Suppressor macrophage treated with lipopolysaccharide for 4 hours (primary cell): ENCODE measurements around the gene NRXN3.
"Not testable (repeated sequence)": the region's sequence is repeated elsewhere in the genome, so short reads cannot be mapped to it uniquely, and the experiment has no call there.

ENCODE experiments used
- DNase-seq: peaks from one replicate; pipeline ENCODE4 v3.0.0-alpha.2; 2020

Gene NRXN3

DNA sequence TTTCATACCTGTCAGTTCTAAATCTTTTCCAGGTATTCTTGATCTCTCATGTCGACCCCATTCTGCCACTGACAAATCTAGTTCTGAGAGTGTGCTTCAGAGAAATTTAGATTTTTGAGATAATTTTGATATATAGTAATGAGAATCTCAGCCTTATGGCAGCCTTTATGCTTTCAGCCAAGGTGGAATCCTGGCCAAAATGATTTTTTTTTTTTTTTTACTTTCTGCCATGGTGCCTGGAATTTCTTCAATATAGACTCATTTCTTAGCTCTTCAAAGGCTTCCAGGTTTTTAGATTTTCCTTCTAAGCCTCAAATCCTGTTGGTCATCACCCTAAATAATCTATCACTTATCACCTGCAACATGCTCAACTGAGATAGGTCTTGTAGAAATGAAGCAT lies 926.6 kb downstream of the NRXN3 start:
- DNase-seq: no peak

DNA sequence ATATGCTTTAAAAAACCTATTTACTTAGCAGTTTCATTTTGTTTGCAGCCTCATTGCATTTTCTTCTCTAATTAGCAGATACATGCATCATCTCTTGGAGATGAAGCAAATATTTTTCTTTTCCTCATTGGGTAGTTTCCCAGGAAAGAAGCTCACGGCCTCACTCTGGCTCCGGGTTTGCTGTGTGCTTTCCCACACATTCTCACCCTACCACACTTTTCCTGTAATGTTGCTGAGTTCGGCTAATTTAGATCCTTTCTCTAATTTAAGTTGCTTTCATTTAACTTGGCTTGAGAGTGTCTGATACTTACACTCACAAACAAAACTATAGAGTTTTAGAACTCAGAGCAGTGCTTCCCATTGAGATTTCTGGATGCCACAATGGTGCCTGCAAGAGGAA lies 928.2 kb downstream of the NRXN3 start:
- no peak for DNase-seq

DNA sequence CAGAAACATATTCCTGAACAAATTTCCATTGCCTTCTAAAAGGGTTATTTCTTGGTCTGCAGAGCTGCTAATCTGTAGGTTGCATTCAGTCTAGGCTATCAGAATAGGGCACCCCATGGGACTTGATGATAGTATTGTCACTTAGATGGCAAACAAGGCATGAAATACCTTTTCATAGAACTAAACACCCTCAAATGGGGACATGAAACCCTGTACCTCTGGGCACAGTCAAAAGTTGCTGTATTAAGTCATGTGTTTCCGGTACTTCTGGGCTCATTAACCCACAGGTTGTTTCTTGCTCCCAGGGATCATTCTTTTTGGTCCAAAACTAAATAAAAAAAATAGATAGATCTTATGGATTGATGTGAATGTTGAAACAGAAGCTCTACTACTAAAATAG lies 930.4 kb downstream of the NRXN3 start:
- DNase-seq: no peak

DNA sequence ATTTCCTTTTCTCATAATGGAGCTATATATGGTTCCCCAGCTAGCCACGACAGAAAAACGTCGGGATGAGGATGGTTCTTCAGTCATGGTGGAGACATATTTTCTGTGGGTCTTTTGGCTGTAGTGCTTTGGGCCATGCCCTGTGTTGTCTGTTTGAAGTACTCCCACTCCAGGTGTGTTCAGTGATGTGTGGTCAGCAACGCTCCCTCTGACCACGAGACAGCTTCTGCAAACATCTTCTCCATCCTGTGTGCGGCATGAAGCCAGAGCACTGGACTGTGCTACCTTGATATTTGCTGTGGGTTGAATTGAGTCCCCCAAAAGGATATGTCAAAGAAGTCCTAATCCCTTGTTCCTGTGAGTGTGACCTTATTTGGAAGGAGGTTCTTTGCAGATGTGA lies 931.2 kb downstream of the NRXN3 start:
- DNase-seq: no peak

DNA sequence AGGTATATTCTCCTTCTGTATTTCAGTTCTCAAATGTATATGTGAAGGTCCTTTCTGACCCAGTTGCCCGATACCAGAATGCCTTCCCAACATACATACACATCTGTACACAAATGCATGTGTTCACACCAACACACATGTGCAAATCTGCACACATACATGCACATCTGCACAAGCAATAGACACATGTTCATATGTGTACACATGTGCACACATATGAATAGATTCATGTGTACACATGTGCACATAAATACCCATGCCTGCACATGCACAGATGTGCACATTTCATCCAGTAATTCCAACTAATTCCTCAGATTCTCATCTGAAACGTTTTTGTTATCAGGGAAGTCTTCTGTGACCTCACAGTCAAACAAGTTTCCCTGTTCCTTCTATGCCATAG lies 933.6 kb downstream of the NRXN3 start:
- no peak for DNase-seq

DNA sequence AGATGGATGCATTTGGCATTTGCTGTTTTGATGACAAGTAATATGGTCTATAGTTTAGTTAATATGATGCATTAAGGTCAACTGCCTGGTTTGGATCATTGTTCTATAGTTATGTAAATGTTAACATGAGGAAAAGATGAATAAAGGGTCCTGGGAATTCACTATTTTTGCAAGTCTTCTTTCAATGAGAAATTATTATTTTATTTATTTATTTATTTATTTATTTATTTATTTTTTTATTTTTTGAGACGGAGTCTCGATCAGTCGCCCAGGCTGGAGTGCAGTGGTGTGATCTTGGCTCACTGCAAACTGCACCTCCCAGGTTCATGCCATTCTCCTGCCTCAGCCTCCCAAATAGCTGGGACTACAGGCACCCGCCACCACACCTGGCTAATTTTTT lies 940.4 kb downstream of the NRXN3 start:
- not testable (repeated sequence) for DNase-seq

DNA sequence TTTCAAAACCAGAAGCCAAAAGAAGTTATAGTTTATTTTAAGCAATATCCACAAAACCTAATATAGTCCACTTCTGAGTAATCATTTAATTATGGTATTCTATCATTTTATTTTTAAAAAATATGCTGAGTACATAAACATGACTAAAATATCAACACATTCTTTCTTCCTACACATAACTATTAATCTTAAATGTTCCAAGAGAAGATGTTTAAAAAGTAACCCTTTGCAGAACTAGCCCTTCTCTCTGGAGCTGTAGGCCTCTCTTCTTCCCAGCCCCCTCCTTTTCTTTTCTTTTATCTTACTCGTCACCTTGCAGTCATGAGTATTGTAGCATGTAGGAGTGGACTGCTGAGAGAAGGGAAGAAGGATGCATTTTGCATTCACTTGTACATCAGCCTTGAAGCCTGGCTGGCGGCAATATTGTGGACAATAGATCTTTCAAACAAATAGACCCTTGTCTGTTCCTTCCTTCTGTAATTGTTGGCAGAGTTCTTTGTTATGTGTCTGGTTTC lies 941.9 kb downstream of the NRXN3 start:
- DNase-seq: no peak

DNA sequence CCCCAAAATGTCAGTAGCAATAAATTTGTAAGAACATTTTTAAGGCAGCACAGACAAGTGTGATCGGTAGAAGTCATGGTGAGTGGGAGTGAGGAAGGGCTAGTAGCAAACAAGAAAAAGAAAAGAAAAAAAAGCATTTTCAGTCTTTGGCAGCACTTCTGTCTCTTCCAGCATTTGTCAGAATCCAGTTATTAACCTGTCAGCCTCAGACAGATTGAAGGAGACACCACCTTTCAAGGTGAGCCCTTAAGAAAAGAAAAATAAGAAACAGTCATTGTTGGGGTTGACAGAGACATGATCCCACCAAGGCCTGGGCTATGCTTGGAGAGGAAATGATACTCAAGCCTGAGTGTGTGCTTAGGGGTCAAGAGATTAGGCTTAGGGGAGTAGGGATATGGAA lies 947.4 kb downstream of the NRXN3 start:
- no peak for DNase-seq

DNA sequence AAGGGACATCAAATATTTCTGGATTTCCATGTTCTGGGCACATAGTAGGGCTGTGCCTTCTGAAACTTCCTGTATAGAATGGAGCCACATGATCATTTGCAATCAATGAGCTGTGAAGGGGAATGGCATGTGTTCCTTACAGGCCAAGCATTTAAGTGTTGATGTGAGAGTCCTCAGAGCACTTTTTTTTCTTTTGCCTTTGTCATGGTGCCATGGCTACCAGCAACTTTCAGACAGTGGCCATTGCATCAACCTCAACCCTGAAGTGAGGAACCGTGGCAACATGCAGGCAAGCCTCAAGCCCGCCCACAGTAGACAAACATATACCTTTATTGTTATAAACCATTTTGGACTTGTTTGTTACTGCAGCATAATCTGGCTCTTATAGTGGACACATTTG lies 948.1 kb downstream of the NRXN3 start:
- DNase-seq: no peak

DNA sequence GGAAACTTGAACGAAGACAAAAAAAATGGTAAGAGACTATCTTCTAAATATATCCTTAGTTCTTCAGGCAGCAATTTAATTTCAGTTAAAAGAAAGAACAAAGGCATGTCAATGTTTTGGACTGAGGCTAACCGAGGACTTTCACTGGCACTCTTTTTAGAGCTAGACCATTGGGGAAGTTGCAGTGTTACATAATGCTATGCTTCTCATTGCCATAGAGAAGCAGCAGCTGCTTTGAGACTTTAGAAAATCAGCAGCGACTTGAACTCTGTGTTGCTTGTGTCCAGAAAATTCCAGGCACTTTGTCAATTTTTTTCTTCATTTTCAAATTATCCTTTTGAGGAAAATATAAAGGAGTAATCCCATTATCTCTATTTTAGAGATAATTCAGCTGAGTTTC lies 964.2 kb downstream of the NRXN3 start:
- DNase-seq: no peak

DNA sequence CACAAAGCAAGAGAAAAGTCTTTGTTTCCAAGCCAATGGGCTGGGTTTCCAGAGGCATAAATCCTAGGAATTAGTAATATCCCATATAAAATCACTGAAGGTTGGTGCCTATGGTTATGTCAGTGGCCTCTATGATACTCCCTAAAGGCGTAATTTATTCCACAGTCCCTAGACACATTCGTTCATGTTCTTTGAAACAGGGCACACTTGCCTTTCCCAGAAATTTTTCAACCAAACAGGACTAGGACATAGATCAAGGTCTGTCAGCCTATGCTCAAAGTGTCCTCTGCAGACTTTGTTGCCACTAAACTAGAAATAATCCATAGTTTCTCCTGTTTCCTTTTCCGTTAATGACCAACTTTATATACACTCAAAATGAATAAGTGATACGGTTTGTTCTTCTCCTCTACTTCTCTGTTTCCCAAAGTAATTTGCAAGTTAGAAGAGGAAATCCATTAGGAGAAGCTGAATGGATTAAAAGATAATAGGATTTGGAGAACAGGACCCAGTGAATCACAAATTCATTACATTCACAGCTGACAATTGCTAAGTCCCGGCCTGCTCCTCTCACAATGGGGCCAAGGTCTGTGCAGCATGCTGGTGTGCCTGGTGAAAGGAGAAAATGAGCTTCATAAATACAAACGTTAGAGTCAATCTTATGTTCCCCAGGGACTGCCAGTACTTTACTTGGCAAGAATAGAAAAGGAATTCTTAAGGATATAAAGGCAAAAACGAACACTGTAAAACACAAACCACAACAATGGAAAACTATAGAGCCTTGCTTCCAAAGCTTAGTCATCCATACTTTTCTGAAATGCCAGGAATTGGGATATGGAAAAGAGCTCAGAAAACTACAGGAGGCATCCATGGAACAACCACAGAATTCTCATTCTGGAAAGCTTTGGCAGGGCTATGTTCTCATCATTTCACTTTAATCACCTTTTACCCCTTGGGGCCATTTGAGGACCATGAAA lies 966.2 kb downstream of the NRXN3 start:
- no peak for DNase-seq

DNA sequence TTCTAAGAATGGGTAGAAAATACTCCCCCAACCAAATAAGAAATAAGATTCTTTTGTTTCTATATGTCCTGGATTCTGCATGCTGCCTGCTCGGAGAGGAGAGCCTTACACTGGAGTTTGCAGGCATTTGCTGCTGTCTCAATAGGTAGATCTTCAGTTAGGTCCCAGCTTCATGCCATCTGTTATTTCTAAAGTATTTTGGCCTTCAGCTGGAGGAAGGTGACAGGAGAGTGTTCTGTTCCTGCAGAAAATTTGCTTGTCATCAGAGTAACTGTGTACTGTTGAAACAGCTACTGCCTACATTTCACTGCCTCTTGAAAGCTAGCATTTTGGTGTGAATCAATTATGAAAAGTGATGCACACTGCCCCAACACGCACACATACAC lies 966.9 kb downstream of the NRXN3 start:
- DNase-seq: no peak

DNA sequence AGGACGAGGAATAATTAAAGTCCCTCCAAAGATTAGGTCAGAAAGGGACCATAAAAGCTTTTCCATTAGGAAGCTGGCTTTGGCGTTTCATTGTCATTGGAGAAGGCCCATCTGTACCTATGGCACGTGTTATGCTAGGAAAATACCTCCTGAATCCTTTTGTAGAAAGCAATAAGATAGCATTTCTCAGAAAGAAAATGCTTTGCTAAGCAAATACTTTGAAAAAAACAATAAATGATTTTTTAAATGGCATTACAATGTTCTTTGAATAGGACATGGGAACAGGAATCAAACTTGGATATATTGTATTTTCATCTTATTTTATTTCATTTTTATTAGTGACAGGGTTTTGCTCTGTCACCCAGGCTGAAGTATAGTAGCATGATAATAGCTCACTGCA lies 967.7 kb downstream of the NRXN3 start:
- DNase-seq: no peak

DNA sequence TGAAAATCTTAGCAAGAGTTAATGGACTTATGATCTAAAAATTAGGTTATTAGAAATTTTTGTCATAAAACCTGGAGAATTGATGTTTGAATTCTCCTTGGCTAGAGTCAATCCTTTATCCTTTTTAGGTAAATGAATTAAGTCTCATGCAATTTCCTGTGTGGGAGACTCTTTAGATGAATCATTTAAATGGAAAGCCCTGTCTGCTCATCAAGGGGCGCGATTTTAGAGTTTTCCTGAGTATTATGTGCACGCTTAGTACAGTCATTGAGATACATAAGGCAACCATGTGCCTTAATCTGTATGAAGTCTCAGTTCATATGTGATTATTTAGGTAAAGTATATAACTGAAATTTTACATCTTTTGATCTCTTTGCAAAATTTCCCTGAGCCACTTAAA lies 974.7 kb downstream of the NRXN3 start:
- no peak for DNase-seq

DNA sequence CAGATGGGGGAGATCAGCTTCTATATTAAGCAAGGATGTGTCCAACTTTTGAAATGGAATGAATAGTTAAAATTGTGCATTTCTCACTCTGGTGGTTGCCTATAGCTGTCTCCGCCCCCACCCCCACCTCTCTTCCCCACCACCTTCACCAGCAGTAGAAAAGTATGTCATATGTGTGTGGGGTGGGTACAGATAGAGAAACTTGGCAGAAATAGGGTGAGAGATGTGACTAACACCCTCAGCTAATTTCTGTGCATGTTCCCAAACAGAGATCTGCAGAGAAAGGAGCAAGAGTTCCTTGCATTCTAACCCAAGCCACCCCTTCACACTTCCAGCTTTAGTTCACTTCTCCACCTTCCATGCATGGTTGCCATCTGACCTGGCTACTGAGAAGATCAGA lies 980.1 kb downstream of the NRXN3 start:
- no peak for DNase-seq

DNA sequence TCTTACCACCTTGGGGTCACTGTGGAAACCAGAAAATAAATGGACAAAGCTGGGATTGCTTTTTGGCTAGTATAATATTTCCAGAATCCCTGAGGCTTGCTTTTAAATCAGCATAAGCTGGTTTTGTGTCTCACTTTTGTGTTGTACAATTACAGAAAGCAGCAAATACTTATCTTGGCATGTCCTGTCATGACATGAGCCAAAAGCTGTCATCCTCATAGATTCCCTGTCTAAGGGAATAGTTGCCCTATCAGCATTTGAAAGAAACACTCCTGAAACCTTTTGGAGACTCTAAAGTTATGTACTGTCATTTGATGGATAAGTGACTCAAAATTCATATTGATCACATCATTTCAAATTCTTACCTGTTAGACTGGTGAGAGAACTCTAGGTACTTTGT lies 987.2 kb downstream of the NRXN3 start:
- no peak for DNase-seq

DNA sequence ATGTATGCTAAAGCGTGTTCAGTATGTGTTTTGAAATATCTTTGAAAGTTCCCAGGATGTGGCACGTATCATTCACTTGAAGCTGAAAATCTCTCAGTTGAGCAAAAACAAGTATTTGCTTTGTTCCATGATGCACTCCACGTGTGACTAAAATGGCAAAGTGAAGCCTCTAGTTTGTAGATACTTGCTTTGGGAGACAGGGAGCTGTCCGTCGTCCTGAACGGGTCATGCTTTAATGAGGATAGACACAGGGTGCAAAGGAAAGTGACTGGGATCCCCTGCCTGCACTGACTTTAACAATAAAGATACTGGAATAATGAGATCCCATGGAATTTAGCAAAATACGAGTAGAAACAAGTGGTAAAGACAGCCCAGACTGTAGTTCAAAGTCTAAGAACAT lies 991.4 kb downstream of the NRXN3 start:
- DNase-seq: no peak

DNA sequence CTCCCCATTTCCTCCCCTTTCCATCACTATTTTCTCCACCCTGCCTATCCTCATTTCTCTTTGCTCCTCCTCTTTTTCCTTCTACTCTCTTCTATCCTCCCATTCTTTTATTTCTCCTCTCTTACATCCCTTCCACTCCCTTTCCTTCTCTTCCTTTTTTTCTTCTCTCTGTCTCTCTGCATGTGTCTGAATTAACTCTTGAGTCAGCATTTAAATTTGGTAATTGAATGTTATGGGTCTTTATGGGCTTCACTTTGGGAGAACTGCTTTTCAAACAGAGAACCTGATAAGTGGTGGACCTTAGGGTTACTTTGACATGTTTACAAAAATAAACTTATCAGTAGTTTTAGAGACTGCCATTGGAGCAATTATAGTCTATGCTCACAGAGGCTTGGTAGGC lies 992.7 kb downstream of the NRXN3 start:
- DNase-seq: no peak

DNA sequence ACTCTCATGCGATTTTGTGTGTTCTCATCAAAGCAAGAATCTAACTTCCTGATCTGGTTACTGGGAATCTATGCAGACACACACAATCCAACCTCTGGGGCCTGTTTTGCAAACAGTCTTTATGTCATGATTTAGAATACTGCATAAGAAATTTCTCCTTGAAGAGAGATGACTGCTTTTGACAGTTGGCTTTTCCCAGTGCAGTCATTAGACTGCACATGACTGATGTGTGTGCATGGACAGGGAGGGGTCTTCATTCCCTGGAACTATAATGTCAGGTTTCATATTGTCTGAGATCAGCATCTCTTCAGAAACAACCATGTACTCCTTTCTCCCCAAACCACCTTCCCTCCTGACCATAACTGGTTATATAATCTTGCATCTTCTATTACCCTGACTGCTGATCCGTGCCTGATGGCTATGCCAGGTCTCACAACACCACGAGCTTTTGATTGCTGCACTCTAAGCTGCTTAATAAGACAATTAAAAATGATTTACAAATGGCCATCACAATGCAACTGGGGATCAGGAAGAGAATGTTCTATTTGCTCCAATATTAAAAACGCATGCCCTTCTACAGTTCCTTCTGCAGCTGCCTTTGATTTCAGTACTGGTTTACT lies 995.4 kb downstream of the NRXN3 start:
- no peak for DNase-seq

DNA sequence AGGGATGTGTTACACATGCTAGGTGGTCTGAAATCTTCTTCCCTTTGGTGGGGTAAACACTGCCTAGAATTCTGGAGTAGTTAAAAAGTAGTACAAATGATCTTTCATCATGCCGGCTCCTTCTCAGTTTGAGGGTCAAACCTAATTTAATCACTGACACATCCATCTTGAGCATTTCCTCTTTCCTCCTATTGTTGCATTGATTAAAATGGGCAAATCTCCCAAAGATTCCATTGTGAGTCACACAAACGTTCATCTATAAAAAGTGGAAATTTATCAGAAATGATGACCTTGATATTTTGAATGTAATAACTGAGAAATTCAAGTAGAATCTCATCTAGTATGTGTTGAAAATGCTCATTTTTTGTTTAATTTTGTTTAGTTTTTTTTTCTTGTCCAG lies 996.0 kb downstream of the NRXN3 start:
- no peak for DNase-seq

DNA sequence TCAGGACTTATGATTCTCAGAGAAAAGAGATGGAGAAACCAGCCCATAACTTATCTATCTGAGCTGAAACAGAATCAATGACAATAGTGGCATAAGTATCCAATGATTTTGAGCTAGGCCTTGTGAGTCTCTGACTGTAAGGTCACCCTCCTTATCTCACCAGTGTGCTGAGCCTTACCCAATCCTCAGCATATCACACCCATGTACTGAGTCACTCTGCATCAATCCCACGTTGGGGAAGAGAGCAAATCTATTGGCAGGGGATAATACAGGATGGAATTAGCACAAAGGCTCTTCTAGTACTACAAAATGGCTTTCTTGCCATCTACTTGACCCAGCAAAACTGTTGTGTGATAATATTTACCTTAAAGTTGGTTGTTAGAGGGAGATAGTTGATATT lies 997.8 kb downstream of the NRXN3 start:
- no peak for DNase-seq

DNA sequence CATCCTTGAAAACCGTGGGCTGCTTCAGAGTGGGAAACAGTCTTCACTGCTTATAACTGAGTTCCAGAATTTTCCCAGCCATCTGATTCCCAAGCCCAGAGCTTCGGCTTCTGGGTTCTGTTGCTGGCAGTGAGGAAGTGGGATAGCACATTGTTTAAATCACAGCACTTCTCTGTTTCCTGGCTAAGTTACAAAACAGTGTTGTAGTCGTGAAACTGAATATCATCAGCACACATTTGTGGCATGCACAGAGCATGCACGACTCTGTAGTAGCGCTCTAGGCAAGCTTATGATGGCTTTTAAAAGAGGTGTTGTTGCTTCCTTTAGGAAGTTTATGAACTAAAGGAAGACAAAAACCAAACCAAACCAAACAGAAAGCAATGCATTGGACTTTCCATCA lies 1005.5 kb downstream of the NRXN3 start:
- DNase-seq: no peak

DNA sequence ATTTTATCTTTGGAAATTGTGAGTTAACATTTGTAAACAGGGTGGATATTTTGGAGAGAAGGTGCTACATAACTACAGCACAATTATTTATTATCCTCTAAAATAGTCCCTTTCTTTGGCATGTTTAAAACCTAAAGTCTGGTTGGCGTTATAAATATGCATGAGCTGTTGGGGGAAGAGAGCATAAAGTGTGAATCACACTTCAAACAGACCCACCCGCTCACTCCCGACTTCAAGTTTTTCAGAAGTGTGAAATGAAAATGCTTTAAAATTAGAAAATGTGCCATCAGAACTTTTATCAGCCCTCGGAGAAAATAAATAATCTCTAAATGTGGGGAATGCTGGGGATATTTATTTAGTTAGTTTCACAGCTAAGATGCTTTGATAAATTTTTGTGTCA lies 1006.9 kb downstream of the NRXN3 start:
- DNase-seq: no peak

DNA sequence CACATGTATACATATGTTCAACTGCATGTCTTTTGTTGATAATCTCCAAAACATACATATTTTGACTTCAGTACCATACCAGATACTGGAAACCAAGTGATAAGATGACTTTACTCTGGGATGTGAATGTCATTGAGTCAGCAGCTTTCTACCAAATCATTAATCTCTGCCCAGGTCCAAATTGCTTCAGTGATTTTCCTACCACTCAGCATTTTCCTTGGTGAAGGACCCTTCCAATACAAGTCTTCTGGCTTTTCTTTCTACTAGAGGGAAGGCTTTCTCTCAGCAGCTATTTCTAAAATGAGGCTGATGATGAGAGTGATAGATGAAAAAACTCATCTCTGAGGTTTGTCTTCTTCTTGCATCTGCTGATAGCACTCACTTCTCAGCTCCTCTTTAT lies 1008.5 kb downstream of the NRXN3 start:
- DNase-seq: no peak

DNA sequence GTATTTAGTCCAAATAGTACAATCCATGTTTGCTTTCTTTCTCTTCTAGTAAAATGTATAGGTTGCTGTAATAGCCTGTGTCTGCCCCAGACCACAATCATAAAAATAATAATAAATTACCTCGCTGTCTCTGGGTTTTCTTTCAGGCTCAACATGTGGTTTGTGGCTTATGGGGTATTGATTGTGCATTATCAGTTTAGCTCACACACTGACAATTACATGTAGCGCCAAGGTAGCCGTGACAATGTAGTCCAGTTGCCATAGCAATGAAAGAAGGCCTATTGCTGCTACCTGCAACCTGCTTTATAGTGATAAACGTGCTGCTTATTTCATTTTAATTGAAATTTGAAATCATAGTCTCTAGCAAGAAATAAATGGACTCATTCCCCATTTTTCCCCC lies 1009.8 kb downstream of the NRXN3 start:
- DNase-seq: no peak
